ENCODE data around the gene SPTB.

DNA sequence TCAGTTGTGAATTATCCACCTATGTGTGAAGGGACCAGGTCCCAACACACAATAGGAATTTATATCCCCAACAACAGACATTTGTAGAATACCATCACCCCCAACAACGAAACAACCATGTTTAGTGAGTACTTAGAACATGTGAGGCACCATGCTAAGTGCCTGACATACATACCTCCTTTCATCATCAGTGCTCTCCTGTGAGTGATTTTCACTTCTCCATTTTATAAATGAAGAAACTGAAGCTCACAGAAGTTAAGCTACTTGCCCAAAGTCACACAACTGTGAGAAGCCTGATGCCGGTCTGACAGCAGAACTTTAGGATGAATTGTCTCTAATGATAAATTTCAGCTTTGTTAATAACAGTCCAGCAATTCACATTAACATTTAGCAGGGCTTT, 35.4 kb downstream of the SPTB start:
- no peak for TF ChIP-seq EZH2 (IDR thresholded peaks at IDR 0.05; ENCODE audit: borderline replicate concordance, low read depth, low read length, severe bottlenecking)
- TF ChIP-seq, protein P1, sequence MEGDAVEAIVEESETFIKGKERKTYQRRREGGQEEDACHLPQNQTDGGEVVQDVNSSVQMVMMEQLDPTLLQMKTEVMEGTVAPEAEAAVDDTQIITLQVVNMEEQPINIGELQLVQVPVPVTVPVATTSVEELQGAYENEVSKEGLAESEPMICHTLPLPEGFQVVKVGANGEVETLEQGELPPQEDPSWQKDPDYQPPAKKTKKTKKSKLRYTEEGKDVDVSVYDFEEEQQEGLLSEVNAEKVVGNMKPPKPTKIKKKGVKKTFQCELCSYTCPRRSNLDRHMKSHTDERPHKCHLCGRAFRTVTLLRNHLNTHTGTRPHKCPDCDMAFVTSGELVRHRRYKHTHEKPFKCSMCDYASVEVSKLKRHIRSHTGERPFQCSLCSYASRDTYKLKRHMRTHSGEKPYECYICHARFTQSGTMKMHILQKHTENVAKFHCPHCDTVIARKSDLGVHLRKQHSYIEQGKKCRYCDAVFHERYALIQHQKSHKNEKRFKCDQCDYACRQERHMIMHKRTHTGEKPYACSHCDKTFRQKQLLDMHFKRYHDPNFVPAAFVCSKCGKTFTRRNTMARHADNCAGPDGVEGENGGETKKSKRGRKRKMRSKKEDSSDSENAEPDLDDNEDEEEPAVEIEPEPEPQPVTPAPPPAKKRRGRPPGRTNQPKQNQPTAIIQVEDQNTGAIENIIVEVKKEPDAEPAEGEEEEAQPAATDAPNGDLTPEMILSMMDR (IDR thresholded peaks at IDR 0.05; ENCODE audit: borderline replicate concordance, extremely low read depth, low read length, poor library complexity, severe bottlenecking): no peak

Data from DND-41 (cell line).